ENCODE measurements around the gene LRRC14B.
"Not testable (repeated sequence)": the region's sequence is repeated elsewhere in the genome, so short reads cannot be mapped to it uniquely, and the experiment has no call there.

The LRRC14B gene

DNA sequence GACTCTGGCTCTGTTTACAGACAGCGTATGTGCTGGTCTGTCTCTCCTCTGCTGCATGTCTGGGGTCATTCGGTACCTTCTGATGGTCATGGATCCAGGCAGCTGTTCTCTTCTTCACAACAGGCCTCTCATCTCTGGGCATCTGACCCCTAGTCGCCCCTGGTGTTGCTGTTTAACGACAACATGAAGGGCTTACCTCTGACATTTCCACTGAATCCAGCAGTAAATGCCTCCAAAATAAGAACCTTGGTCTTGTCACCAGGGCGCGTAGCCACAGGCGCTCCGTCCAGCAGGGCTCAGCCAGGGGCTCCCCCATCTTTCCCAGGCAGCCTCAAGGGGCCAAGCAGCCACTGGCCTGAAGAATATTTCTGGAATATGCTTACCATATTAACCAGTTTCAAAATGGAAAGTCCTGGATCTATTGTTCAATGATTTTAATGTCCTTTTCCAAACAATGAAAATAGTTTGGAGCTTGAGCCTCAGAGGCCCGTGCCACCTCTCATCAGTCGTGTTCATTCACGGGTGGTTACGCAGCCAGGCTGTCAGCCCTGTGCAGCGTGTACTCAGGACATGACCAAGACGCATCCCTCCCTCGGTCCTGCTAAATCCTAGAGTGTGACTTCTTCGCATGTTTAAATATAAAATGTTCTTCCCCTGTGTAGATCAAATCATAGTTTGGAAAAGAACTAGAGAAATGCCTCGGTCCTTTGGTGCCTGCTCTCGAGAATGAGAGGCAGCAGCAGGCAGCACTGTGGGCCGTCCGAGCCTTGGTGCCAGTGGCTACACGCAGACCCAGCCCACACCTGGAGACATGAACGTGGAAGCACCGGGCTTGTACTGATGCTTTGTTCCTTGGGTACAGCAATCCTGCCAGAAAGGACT, 30.1 kb upstream of the LRRC14B start:
- no peak for DNase-seq

DNA sequence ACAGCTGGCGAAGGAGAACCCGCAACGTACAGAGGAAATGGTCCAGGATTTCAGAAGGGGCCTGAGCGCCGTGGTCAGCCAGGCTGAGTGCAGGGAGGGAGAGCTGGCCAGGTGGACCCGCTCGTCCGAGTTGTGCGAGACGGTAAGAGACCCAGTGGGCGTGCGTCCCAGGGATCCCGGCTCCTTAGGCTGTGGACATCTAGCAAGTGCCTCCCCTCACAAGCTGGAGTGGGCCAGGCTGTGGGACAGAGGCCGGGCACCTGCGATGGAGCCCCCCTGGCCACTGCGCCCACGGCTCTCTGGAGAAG, 29.5 kb upstream of the LRRC14B start:
- no peak for DNase-seq

DNA sequence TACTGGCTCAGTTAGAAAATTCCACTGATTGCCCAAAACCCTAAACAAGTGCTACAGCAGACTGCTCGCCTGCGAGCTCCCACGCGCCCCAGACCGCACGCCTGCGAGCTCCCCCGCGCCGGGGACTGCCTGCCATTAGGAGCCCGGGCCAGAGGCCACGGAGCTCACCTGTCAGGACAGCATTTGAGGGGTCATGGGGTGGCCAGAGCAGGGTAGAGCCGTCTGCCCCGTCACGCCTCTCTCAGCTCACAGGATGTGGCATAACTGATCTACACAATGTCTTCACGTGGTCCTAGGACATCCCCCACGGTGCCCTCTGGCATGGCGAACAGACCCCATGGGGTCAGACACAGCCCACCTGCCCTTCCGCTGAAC, 29.1 kb upstream of the LRRC14B start:
- no peak for DNase-seq

DNA sequence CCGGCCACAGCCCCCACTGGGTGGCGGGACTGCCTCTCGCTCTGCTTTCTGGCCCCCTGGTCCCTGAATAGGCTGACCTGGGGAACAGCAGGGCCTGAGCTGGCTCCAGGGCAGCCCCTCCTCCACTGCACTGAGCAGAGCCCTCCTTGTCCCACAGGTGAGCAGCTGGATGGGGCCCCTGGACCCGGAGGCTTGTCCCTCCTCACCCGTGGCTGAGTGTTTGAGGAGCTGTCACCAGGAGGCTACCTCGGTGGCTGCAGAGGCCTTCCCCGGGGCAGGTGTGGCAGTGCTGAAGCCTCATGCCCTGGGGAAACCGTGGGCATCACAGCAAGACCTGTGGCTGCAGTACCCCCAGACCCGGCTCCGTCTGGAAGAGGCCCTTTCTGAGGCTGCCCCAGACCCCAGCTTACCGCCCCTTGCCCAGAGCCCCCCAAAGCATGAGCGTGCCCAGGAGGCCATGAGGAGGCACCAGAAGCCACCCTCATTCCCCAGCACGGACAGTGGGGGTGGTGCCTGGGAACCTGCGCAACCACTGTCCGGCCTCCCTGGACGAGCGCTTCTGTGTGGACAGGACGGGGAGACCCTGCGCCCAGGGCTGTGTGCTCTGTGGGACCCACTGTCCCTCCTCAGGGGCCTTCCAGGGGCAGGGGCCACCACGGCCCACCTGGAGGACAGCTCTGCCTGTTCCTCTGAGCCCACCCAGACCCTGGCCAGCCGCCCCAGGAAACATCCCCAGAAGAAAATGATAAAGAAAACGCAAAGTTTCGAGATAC, 28.5 kb upstream of the LRRC14B start:
- DNase-seq, result no peak

DNA sequence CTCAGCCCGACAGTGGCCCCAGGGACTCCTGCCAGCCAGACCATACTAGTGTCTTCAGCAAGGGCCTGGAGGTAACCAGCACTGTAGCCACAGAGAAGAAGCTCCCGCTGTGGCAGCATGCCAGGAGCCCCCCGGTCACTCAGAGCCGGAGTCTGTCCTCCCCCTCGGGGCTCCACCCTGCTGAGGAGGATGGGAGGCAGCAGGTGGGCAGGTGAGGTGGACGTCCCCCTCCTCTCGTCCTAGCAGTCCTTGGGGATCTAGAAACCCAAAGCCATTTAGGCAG, 28.0 kb upstream of the LRRC14B start:
- no peak for DNase-seq

DNA sequence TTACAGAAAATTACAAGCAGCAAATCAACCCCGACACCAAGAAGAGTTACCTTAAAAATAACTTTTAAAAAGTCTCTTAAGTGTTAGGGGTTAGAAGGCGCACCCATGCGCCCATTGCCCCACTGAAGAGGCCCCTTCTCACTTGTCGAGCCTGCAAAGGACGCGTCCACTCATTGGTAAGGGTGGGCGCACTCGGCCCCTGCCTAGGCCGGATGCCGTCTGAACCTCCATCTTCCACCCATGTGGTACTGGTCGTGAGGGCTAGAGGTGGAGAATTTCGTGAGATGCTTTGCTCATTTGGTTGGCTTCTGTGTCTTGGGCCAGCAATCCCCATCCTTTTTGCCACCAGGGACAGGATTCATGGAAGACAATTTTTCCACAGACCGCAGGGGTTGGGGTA, 27.5 kb upstream of the LRRC14B start:
- DNase-seq, result no peak

DNA sequence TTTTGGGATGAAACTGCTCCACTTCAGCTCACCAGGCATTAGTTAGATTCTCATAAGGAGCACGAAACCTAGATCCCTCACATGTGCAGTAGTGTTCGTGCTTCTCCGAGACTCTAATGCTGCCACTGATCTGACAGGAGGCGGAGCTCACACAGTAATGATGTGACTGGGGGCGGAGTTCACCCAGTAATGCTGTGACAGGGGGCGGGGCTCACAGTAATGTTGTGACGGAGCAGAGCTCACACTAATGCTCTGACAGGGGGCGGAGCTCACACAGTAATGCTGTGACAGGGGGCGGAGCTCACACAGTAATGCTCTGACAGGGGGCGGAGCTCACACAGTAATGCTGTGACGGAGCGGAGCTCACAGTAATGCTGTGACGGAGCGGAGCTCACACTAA, 27.1 kb upstream of the LRRC14B start:
- DNase-seq, result no peak

DNA sequence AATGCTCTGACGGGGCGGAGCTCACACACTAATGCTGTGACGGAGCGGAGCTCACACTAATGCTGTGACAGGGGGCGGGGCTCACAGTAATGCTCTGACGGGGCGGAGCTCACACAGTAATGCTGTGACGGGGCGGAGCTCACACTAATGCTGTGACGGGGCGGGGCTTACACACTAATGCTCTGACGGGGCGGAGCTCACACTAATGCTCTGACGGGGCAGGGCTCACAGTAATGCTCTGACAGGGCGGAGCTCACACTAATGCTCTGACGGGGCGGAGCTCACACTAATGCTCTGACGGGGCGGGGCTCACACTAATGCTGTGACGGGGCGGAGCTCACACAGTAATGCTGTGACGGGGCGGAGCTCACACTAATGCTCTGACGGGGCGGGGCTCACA, 26.5 kb upstream of the LRRC14B start:
- not testable (repeated sequence) for DNase-seq

DNA sequence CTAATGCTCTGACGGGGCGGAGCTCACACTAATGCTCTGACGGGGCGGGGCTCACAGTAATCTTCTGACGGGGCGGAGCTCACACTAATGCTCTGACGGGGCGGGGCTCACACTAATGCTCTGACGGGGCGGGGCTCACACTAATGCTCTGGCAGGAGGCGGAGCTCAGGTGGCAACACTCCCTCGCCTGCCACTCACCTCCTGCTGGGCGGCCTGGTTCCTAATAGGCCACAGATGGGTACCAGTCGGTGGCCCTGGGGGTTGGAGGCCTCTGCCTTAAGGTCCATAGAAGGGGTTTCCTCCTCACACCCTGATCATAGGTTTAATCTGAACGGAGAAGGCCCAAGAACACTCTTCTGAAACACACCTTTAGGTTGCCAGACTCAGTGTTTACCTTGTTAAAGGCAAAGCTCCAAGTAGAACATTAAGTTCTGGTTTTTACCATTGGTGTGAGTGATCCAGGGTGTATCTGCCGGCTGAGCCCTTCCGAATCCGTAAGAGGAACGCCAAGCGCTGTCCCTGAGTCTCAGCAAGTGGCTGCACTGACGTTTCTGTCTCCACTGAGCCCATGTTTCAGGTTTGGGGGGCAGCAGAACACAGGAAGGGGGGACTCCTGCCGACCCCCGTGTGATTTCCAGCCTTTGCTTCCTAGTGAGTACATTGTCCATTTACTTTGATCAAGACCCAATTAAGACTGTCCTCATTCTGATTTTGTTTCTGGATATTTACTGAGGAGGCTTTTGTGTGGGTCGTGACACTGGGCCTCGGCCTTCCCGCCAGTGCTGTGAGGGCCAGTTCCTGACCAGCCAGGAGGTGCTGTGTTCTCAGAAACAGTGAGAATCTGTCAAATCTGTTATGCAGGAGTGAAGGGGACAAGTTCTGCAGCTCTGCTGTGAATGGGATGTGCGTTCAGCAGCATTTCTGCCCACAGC, 24.6 kb upstream of the LRRC14B start:
- DNase-seq, result no peak

DNA sequence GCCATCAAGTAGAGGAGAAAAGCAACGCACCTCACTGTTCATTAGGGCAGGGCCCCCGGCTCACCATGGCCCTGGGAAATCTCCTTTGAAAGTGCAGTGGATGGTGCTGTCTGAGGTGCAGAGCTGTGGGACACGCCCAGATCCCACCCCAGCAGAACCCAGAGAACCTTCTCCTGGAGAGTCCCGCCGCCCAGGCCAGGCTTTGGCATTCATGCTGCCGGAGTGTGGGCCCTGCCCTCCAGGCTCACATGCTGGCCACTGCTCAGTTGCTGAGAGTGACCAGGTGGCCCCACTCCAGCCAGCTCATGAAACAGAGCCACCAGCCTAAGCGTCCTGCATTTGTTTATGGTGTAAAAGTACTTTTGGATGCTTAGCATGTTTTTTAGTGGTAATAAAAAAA, 23.8 kb upstream of the LRRC14B start:
- no peak for DNase-seq

DNA sequence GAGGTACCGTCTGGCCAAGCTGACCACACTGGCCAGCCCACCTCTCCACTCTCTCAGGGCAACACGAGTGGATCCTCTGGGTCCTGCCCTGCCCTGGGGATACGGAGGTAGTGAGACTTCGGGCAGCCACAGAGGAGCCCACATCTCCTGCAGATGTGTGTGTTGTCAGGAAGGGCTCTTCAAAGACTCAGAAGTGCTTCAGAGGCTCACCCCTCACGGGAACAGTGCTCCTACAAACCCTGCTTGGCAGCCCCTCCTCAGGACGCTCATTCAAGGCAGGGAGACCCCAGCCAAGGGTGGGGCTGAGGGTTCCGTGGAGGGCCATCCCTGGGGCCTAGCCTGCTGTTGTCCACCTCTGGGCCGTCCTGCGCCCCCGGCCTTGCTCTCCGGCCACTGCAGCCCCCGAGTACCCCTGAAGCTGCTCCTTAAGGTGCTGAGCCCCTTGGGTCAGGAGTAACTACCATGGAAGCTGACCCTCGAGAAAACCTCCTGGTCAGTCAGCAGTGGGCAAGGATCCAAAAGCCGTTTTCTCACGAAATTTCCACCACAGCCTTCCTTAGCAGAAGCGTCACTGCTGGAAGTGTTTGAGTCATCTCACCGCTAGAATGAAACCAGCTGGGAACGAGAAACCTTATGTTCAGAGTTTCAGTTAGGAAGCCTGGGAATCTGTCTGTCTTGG, 23.2 kb upstream of the LRRC14B start:
- DNase-seq, result no peak

DNA sequence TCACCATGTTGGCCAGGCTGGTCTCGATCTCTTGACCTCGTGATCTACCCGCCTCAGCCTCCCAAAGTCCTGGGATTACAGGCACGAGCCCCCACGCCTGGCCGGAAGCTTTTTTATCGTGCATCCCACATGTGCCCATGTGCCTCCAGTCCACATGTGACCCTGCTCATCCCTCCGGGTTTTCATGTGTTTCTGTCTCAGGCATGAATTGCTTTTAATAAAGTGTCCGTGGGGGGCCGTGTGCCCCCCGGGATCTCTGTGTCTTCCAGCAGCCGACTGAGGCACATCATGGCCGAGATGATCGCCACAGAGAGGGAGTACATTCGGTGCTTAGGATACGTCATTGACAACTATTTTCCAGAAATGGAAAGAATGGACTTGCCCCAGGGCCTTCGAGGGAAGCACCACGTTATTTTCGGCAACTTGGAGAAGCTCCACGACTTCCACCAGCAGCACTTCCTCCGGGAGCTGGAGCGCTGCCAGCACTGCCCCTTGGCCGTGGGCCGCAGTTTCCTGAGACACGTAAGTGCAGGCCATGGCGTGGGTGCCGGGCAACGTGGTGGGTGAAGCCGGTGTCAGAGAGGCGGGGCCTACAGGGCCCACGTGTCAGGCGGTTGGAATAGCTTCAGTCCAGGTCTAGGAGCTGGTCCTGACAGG, 22.1 kb upstream of the LRRC14B start:
- no peak for DNase-seq

DNA sequence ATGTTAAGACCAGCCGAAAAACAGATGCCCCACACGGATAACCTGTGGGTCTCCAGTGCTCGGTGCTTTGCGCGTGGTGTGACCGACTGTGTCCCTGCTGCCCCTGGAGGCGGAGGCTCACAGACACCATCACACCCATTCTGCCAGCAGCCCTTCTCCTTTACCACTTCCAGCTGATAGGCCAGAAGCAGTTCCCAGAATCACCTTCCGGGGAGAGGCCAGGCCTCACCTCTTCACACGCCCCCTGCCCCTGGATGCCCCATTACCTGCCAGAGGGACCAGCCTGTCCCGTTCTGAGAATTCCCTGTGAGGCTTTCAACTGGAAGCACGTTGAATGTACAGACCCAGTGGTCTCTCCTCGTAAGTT, 21.6 kb upstream of the LRRC14B start:
- DNase-seq, result no peak

DNA sequence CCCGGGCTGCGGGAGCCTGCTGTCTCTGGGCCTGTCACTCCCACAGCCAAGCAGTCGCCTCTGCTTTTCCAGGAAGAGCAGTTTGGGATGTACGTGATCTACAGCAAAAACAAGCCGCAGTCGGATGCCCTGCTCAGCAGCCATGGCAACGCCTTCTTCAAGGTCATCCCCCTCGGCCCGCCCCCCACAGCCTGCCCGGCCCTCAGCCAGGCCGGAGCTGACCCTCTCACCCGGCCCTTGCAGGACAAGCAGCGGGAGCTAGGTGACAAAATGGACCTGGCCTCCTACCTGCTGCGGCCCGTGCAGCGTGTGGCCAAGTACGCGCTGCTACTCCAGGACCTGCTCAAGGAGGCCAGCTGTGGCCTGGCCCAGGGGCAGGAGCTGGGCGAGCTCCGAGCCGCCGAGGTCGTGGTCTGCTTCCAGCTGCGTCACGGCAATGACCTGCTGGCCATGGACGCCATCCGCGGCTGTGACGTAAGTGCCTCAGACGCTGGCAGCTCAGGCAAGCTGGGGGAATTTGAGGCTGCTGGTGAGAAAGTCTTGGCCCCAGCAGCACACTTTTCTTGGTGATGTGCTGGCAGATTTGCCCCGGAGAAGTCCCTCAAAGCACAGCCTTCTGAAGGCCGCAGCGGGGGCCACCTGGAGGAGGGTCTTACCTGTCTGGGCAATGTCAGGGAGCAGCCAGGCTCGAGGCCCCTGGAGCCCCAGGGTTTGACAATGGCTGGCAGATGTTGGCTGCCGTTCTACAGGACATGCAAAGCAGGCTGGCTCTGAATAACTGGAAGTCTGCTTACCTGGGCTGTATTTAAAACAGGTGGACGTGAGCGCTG, 20.1 kb upstream of the LRRC14B start:
- no peak for DNase-seq

DNA sequence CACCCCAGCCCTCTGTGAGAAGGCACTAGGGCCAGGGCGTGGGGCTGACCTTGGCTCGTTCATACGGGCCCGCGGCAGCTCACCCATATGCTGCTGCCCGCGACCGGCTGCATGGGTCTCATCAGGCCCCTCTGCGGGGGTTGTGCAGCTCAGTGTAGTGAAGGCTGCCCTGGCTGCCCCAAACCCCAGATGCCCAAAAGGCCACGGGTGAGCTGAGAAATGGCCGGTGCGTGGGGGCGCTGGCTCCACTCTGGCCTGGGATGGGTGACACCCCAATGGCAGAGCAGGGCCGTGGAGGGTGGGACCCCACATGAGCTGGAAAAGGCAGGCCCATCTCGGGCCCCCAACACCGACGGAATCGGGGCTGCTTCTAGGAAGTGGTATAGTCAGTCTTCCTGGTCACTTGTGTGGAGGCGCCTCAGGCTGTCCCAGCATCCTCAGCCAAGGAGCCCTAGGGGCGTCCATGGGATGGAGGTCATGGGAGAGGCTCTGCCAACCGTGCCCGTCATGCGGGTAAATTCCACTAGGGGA, 19.4 kb upstream of the LRRC14B start:
- no peak for DNase-seq

DNA sequence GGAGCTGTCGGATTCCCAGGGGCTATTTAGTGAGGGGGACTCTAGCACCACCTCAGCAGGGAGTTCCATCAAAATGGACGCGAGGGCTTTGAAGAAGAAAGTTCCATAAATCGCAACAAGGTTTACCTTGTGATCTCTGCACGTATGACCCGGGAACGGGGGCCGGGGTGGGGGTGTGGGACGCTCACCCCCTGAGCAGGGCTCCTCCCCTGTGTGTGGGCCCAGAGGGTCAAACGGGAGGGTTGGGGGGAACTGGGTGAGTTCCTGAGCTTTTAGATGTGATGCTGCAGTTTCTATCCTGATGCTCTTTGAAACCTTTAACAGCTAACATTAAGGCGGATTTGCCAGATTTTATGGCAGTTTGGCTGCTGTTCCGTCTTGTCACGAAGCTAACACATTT, 18.9 kb upstream of the LRRC14B start:
- no peak for DNase-seq

DNA sequence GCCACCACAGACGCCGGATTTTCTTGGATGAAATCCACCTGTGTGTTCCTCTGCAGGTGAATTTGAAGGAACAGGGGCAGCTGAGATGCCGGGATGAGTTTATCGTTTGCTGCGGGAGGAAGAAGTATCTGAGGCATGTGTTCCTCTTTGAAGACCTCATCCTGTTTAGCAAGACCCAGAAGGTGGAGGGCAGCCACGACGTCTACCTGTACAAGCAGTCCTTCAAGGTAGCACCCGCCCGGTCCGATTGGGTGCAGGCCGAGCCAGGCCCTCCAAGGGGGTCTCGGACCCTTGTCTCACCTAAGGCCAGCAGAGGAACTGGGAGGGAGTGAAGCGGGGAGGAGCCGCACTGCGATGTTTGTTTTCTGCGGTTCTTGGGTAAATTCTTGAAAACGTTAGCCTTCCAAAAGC, 18.4 kb upstream of the LRRC14B start:
- no peak for DNase-seq

DNA sequence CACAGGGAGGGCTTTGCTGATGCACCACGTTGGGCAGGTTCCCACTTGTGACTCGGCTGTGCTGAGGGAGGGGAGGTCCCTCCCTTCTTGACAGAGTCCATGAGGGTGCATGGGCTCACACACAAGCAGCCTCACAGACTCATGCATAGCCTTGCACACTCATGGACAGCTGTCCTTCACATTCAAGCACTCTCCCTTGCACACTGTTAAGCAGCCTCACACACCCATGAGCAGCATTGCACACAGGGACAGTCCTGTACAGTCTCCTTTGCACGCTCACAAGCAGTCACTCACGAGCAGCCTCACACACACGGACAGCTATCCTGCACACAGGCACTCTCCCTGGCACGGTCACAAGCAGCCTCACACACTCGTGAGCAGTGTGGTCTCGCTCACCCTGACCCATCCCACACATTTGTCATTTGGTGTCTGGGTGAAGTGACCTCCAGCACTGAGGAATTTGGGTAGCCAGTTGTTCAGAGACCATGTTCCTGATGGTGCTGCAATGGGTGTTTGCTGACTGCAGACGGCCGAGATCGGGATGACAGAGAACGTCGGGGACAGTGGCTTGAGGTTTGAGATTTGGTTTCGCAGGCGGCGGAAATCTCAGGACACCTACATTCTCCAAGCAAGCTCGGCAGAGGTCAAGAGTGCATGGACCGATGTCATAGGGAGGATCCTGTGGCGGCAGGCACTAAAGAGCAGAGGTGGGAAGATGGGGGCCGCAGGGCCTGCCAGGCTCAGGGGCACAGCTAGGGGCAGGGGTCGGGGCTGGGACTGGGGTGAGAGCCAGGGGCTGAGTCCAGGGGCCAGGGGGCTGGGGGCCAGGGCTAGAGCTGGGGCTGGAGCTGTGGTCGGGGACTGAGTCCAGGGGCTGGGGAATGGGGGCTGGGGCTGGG, 17.7 kb upstream of the LRRC14B start:
- no peak for DNase-seq

DNA sequence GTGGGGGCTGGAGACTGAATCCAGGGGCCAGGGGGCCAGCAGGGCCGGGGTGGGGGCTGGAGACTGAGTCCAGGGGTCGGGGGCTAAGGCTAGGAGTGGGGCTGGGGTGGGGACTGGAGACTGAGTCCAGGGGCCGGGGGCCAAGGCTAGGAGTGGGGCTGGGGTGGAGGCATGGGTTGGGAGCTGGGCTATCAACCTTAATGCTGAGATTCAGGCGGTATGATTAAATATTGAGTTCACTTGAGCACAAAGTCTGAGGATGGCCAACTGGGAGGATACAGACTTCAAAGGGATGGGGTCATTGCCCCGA, 17.0 kb upstream of the LRRC14B start:
- DNase-seq, result no peak

DNA sequence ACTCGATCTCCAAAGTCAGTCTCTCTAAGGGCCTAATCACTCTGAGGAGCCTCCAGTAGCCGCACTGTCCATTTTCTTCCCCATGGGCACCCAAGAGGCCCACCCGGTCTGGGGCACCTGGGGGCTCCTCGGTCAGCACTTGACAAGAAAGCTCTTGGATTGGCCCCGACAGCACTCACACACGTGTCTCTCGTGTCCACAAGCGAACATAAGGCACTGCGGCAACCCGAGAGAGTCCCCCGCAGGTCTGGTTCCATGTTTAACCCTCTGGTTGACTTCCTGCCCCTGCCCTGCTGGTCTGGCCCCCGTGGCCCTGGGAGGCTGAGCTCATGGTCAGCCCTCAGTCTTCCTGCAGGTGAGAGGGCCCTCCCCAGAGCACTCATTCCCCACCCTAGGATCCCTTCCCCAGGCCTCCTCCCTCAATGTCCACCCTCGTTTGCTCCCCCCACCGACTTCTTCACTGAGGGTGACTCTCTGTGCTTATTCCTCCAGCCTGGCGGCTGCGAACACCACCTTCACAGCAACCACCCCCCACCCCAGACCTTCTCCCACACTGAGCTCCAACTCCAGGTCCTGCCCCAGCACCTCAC, 16.3 kb upstream of the LRRC14B start:
- DNase-seq, result no peak

All from activated CD4-positive, alpha-beta T cell treated with anti-CD3 and anti-CD28 coated beads for 4 hours (primary cell).